H1 (cell line): Measurements from ENCODE around the gene PRSS12. TPM values are rescaled to one million over a fixed set of nuclear protein-coding genes. Genes with fewer than 3 reads are reported as not detected.

Experiments used
- CTCF ChIA-PET: fragments of 300-600 bp; sonication (Branson Sonifier 250); formaldehyde crosslinking; loops from one replicate; lab custom pipeline; 2021; ENCODE audit not compliant: partially characterized antibody; lab: Charles Lee
- POLR2A ChIA-PET: fragments of 300-600 bp; sonication (Branson Sonifier 250); formaldehyde crosslinking; loops from one replicate; lab custom pipeline; 2021; ENCODE audit warnings: inconsistent platforms; ENCODE audit not compliant: partially characterized antibody; lab: Charles Lee
- DNase-seq, 2 experiments: peaks; one replicate each; pipeline versions ENCODE4 v3.0.0 to v3.0.0-alpha.2; 2010 to 2022; ENCODE audit warnings: low spot score in 2 of 2, low read depth in 1 of 2, mixed read lengths in 1 of 2
- FAIRE-seq: peaks from 2 replicates; lab custom pipeline; 2011; peaks lifted over from hg19 to GRCh38; lab: Jason Lieb, UNC
- H2AFZ ChIP-seq: 2 replicates; pipeline ENCODE4 v1.8.1; 2012; ENCODE audit warnings: low read length, inconsistent platforms
- H2AK5ac ChIP-seq: 2 replicates; pipeline ENCODE4 v1.6.1; 2013; ENCODE audit warnings: low read depth, low read length
- H2BK120ac ChIP-seq: replicated peaks from 2 replicates; pipeline ENCODE3; 2013; ENCODE audit warnings: low read depth, low read length, inconsistent platforms
- H2BK12ac ChIP-seq: 2 replicates; pipeline ENCODE4 v1.6.1; 2013; ENCODE audit warnings: low read depth, low read length
- H2BK15ac ChIP-seq: 2 replicates; pipeline ENCODE4 v1.6.1; 2013; ENCODE audit warnings: low read length
- H2BK20ac ChIP-seq: 2 replicates; pipeline ENCODE4 v1.6.1; 2013; ENCODE audit warnings: low read length
- H2BK5ac ChIP-seq: 2 replicates; pipeline ENCODE4 v1.6.1; 2013; ENCODE audit warnings: low read depth, low read length
- H3K14ac ChIP-seq: 2 replicates; pipeline ENCODE4 v1.6.1; 2013; ENCODE audit warnings: inconsistent platforms; ENCODE audit not compliant: insufficient read length
- H3K18ac ChIP-seq: 2 replicates; pipeline ENCODE4 v1.6.1; 2013; ENCODE audit warnings: low read length; ENCODE audit errors: extremely low read depth
- H3K23ac ChIP-seq: 2 replicates; pipeline ENCODE4 v1.6.1; 2013; ENCODE audit warnings: inconsistent platforms; ENCODE audit not compliant: insufficient read length
- H3K23me2 ChIP-seq: 2 replicates; pipeline ENCODE4 v1.6.1; 2013; ENCODE audit warnings: low read depth, low read length
- H3K27ac ChIP-seq: 2 replicates; pipeline ENCODE4 v1.6.1; 2011; ENCODE audit warnings: low read depth, low read length, inconsistent platforms
- H3K27me3 ChIP-seq, 4 experiments: replicated peaks in 1 of 4; 1 replicate in 1 of 4; 2 replicates in 3 of 4; pipeline versions ENCODE4 v1.6.1 to v1.8.1; 2011 to 2013; ENCODE audit warnings: low read length in 3 of 4, mild to moderate bottlenecking in 3 of 4, inconsistent platforms in 2 of 4, mixed read lengths in 2 of 4, moderate library complexity in 1 of 4; ENCODE audit not compliant: control insufficient read depth in 3 of 4, insufficient read depth in 3 of 4; ENCODE audit errors: extremely low read depth in 1 of 4
- H3K36me3 ChIP-seq, 4 experiments: 2 replicates each; pipeline versions ENCODE4 v1.6.1 to v1.8.1; 2011 to 2013; ENCODE audit warnings: mild to moderate bottlenecking in 4 of 4, low read length in 3 of 4, moderate library complexity in 2 of 4, control low read depth in 1 of 4, inconsistent platforms in 1 of 4; ENCODE audit not compliant: insufficient read depth in 4 of 4, control insufficient read depth in 2 of 4
- H3K4ac ChIP-seq: replicated peaks from 2 replicates; pipeline ENCODE3; 2013; ENCODE audit warnings: low read length, low read depth, mixed read lengths, inconsistent platforms; ENCODE audit not compliant: insufficient read length
- H3K4me1 ChIP-seq, 4 experiments: replicated peaks in 1 of 4; 1 replicate in 1 of 4; 2 replicates in 3 of 4; pipeline versions ENCODE4 v1.6.1 to v1.8.1; 2011 to 2013; ENCODE audit warnings: low read length in 3 of 4, inconsistent platforms in 2 of 4, mixed read lengths in 1 of 4; ENCODE audit not compliant: insufficient read depth in 4 of 4, control insufficient read depth in 3 of 4
- H3K4me2 ChIP-seq, 2 experiments: 2 replicates each; pipeline versions ENCODE4 v1.6.1 to v1.8.1; 2011 to 2013; ENCODE audit warnings: low read depth in 2 of 2, low read length in 2 of 2, control low read depth in 1 of 2, inconsistent platforms in 1 of 2, mild to moderate bottlenecking in 1 of 2; ENCODE audit not compliant: insufficient read depth in 1 of 2
- H3K4me3 ChIP-seq, 4 experiments: fragments of 200-600, 300-600 bp in 1 of 4; sonication (generic), shearing (Covaris generic), sonication (Bioruptor Twin) in 1 of 4; 2 replicates each; pipeline versions ENCODE4 v1.5.1 to v1.8.1; 2011 to 2016; ENCODE audit warnings: low read length in 4 of 4, low read depth in 3 of 4, control low read depth in 2 of 4, inconsistent platforms in 2 of 4, mild to moderate bottlenecking in 2 of 4, mixed read lengths in 1 of 4, moderate library complexity in 1 of 4; ENCODE audit not compliant: insufficient read depth in 2 of 4; ENCODE audit errors: extremely low read depth in 1 of 4
- H3K56ac ChIP-seq: replicated peaks from 2 replicates; pipeline ENCODE3; 2013; ENCODE audit warnings: low read depth, mild to moderate bottlenecking, mixed read lengths, low read length, inconsistent platforms; ENCODE audit not compliant: insufficient read length
- H3K79me1 ChIP-seq: 2 replicates; pipeline ENCODE4 v1.6.1; 2013; ENCODE audit warnings: low read depth, low read length, control low read depth
- H3K79me2 ChIP-seq, 2 experiments: 2 replicates each; pipeline versions ENCODE4 v1.6.1 to v1.8.1; 2012 to 2013; ENCODE audit warnings: low read length in 2 of 2, mild to moderate bottlenecking in 2 of 2, inconsistent platforms in 1 of 2; ENCODE audit not compliant: insufficient read depth in 2 of 2, control insufficient read depth in 1 of 2
- H3K9ac ChIP-seq, 4 experiments: replicated peaks in 1 of 4; 1 replicate in 1 of 4; 2 replicates in 3 of 4; pipeline versions ENCODE4 v1.6.1 to v1.8.1; 2011 to 2013; ENCODE audit warnings: low read depth in 3 of 4, low read length in 3 of 4, control low read depth in 2 of 4, mild to moderate bottlenecking in 2 of 4, moderate library complexity in 2 of 4, inconsistent platforms in 1 of 4; ENCODE audit errors: extremely low read depth in 1 of 4
- H3K9me3 ChIP-seq, 2 experiments: 2 replicates each; pipeline versions ENCODE4 v1.6.1 to v1.8.1; 2012 to 2013; ENCODE audit warnings: mild to moderate bottlenecking in 2 of 2, moderate library complexity in 2 of 2, control low read depth in 1 of 2, inconsistent platforms in 1 of 2, low read depth in 1 of 2, low read length in 1 of 2, mixed read lengths in 1 of 2; ENCODE audit not compliant: insufficient read depth in 2 of 2
- H4K20me1 ChIP-seq, 2 experiments: replicated peaks in 1 of 2; 2 replicates each; pipeline versions ENCODE3 to v1.8.1; 2011 to 2013; ENCODE audit warnings: inconsistent platforms in 2 of 2, low read length in 2 of 2, mild to moderate bottlenecking in 1 of 2; ENCODE audit not compliant: insufficient read depth in 2 of 2, control insufficient read depth in 1 of 2
- H4K5ac ChIP-seq: 2 replicates; pipeline ENCODE4 v1.6.1; 2013; ENCODE audit warnings: low read length, low read depth, mixed read lengths, inconsistent platforms; ENCODE audit not compliant: insufficient read length
- H4K8ac ChIP-seq: 2 replicates; pipeline ENCODE4 v1.8.0; 2013; ENCODE audit warnings: mild to moderate bottlenecking, moderate library complexity, low read length, inconsistent platforms; ENCODE audit not compliant: insufficient read depth; ENCODE audit errors: extremely low read depth
- H4K91ac ChIP-seq: replicated peaks from 2 replicates; pipeline ENCODE3; 2013; ENCODE audit warnings: low read length, mixed read lengths, inconsistent platforms; ENCODE audit not compliant: insufficient read length
- CBX5 ChIP-seq: fragments of 300-800, 300-1000 bp; sonication (generic); IDR thresholded peaks from 2 replicates; pipeline ENCODE4 v1.7.1; 2016; ENCODE audit warnings: antibody characterized with exemption, low read length, low read depth
- CREB1 ChIP-seq: IDR thresholded peaks from 2 replicates; pipeline ENCODE4 v1.6.1; 2012; ENCODE audit warnings: inconsistent platforms
- JUN ChIP-seq: IDR thresholded peaks from 2 replicates; pipeline ENCODE4 v1.6.1; 2011; ENCODE audit warnings: low read depth, mild to moderate bottlenecking, improper control_type of control experiment, low read length
- WGBS, 2 experiments: shearing (Covaris generic) in 1 of 2; methylation state at CpG; one replicate each; pipeline versions ENCODE4 v1.1.6 to v1.1.7; 2013 to 2015; ENCODE audit warnings: low lambda C conversion rate in 2 of 2, mixed read lengths in 2 of 2, inconsistent platforms in 1 of 2, low coverage in 1 of 2, missing lambda C conversion rate in 1 of 2; ENCODE audit not compliant: insufficient replicate concordance in 2 of 2, insufficient coverage in 1 of 2, insufficient read length in 1 of 2; ENCODE audit errors: extremely low coverage in 1 of 2, missing lambda C conversion rate in 1 of 2; 5-methylcytosine and 5-hydroxymethylcytosine counted together
- polyA plus RNA-seq, 7 experiments: library from polyadenylated mRNA; depleted of rRNA in 3 of 7; stranded (reverse) in 5 of 7; unstranded in 2 of 7; fragments of >200 nt in 5 of 7; fragments of 200-250 nt in 2 of 7; gene quantifications; 1 replicate in 5 of 7; 2 replicates in 1 of 7; 4 replicates in 1 of 7; pipeline versions ENCODE4 v1.2.1 to v1.2.3, GENCODE V29; 2011 to 2013; ENCODE audit warnings: missing spikeins in 2 of 7, mixed read lengths in 2 of 7
- total RNA-seq: library from RNA; stranded (reverse); fragmentation: NEBNext Ultra II Directional; extraction: Animal tissue kit (Norgen Biotek cat#: 25700); gene quantifications from 2 replicates; pipeline ENCODE4 v1.2.1, GENCODE V29; 2021

The PRSS12 gene
- total and polyA plus RNA-seq, 2 of the 8 experiments (the other 6 are each of a cell fraction or from before 2014, with no cell fraction given), result 2.6 to 9.3 TPM

DNA sequence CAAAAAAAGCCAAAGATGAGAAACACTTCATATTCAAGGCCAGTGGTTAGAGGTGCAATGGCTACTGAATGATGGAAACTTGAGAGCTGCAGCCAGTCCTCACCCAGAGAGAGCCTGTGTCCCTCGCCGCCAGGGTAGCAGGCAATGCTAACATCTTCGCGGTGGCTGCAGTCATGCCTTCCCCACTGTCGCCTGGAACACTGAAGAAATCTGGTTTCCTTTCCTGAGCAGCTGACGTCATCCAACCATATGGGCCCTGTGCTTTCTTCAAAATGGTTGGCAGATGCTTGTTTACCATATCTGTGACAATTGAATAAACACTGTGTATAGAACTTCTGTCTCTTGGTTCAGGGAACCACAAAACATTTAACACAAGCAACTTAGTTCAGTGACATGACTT lies 39.7 kb downstream of the PRSS12 start:
- Histone ChIP-seq H3K9me3 (no peaks in the 10 kb centered on the region), H3K79me1 (no peaks in the 10 kb centered on the region), H3K4ac (no peak overlapping the region), H2AK5ac (no peak overlapping the region), H2BK20ac (no peak overlapping the region), H3K23ac (no peak overlapping the region), H3K23me2 (no peaks in the 10 kb centered on the region), H4K91ac (no peak overlapping the region), H2BK15ac (no peak overlapping the region), H3K27ac (no peak overlapping the region), H3K36me3 (no peaks in the 10 kb centered on the region), H2AFZ (no peak overlapping the region), H3K9ac (no peak overlapping the region), H3K79me2 (no peaks in the 10 kb centered on the region), H3K4me3 (no peak overlapping the region), H2BK12ac (no peak overlapping the region), H2BK5ac (no peak overlapping the region), H4K5ac (no peak overlapping the region), H3K4me1 (no peaks in the 10 kb centered on the region), H4K20me1 (no peaks in the 10 kb centered on the region), H3K18ac (no peak overlapping the region)
- WGBS, 2 experiments, result 76% methylated on average over 6 of the region's 6 CpGs; no CpG with 5 or more reads in 1 of the 2 experiments
- DNase-seq (no peak), FAIRE-seq (no peak)
- POLR2A ChIA-PET, result no interaction called here
- TF ChIP-seq CBX5 (no peak), CREB1 (0 out of 2 replicates have a peak, but pooled peaks have one; percentile 18), JUN (no peak)
- TF ChIP-seq, all 59 proteins: peak for 1
- Histone ChIP-seq H3K56ac (no peak overlapping the region), H3K14ac (no peak overlapping the region), H3K4me2 (no peak overlapping the region), H3K27me3 (no peaks in the 10 kb centered on the region), H2BK120ac (no peak overlapping the region), H4K8ac (no peak overlapping the region; the same call in 1 of the 2 replicates)
- CTCF ChIA-PET, result interaction anchor here (1.2 to 1.7 kb wide), 3 partner anchors 9 to 23 kb away, joined by 3 to 4 read pairs (median 3); no protein-coding TSS in a partner anchor
